HepG2 (cell line): ENCODE results near the gene CLDN9. TPM values are rescaled to one million over a fixed set of nuclear protein-coding genes. Genes with fewer than 3 reads are reported as not detected.

ENCODE experiments used
- AHR ChIP-seq: IDR thresholded peaks from 2 replicates; pipeline ENCODE4 v1.6.1; 2018; ENCODE audit warnings: missing genetic modification reagents, missing compliant biosample characterization
- CHD4 ChIP-seq: fragments of 200-600 bp; sonication (generic); IDR thresholded peaks from 2 replicates; pipeline ENCODE4 v1.7.0; 2017; ENCODE audit warnings: mild to moderate bottlenecking, low read length, borderline replicate concordance
- DNMT1 ChIP-seq: sonication (generic); formaldehyde crosslinking; IDR thresholded peaks from 2 replicates; pipeline ENCODE4 v1.5.1; 2020; ENCODE audit warnings: mild to moderate bottlenecking, missing genetic modification reagents
- EED ChIP-seq: sonication (generic); formaldehyde crosslinking; IDR thresholded peaks from 2 replicates; pipeline ENCODE4 v1.5.0; 2020; ENCODE audit warnings: mild to moderate bottlenecking, missing genetic modification reagents
- ELF1 ChIP-seq: sonication (generic); formaldehyde crosslinking; IDR thresholded peaks from 2 replicates; pipeline ENCODE4 v1.4.0; 2020; ENCODE audit warnings: missing genetic modification reagents
- EP300 ChIP-seq, 3 experiments: sonication (generic) in 1 of 3; formaldehyde crosslinking in 1 of 3; IDR thresholded peaks; 2 replicates each; pipeline versions ENCODE4 v1.5.1 to v1.6.1; 2011 to 2020; ENCODE audit warnings: low read depth in 2 of 3, low read length in 2 of 3, borderline replicate concordance in 1 of 3, improper control_type of control experiment in 1 of 3, mild to moderate bottlenecking in 1 of 3, missing genetic modification reagents in 1 of 3, moderate library complexity in 1 of 3
- FOSL2 ChIP-seq: sonication (generic); formaldehyde crosslinking; IDR thresholded peaks from 2 replicates; pipeline ENCODE4 v1.4.0; 2020; ENCODE audit warnings: missing genetic modification reagents
- HNF4A ChIP-seq: sonication (generic); formaldehyde crosslinking; IDR thresholded peaks from 2 replicates; pipeline ENCODE4 v1.4.0; 2020; ENCODE audit warnings: missing genetic modification reagents
- HNRNPH1 ChIP-seq: fragments of 200-400 bp; formaldehyde crosslinking; optimal IDR thresholded peaks from 2 replicates; pipeline ENCODE3; 2017; ENCODE audit warnings: mild to moderate bottlenecking, low read depth, low read length
- HOXD1 ChIP-seq: sonication (generic); formaldehyde crosslinking; IDR thresholded peaks from 2 replicates; pipeline ENCODE4 v1.5.0; 2020; ENCODE audit warnings: missing genetic modification reagents
- IKZF1 ChIP-seq: fragments of 450-650 bp; IDR thresholded peaks from 2 replicates; pipeline ENCODE4 v1.7.1; 2016
- KLF15 ChIP-seq: sonication (generic); formaldehyde crosslinking; IDR thresholded peaks from 2 replicates; pipeline ENCODE4 v1.8.1; 2023; ENCODE audit warnings: borderline replicate concordance, mild to moderate bottlenecking, inconsistent platforms, missing genetic modification reagents, mixed read lengths
- MYNN ChIP-seq: sonication (generic); formaldehyde crosslinking; IDR thresholded peaks from 2 replicates; pipeline ENCODE4 v1.4.0; 2020; ENCODE audit warnings: mild to moderate bottlenecking, low read depth, missing genetic modification reagents
- NAIF1 ChIP-seq: sonication (generic); formaldehyde crosslinking; IDR thresholded peaks from 2 replicates; pipeline ENCODE4 v1.5.0; 2020; ENCODE audit warnings: mild to moderate bottlenecking, missing genetic modification reagents, borderline replicate concordance
- NR3C1 ChIP-seq: sonication (generic); formaldehyde crosslinking; IDR thresholded peaks from 2 replicates; pipeline ENCODE4 v1.4.0; 2020; ENCODE audit warnings: missing genetic modification reagents
- POLR2A ChIP-seq, 2 experiments: IDR thresholded peaks; 2 replicates each; pipeline ENCODE4 v1.6.1; 2011; ENCODE audit warnings: low read depth in 2 of 2, low read length in 2 of 2, mild to moderate bottlenecking in 1 of 2, moderate library complexity in 1 of 2; ENCODE audit not compliant: insufficient read depth in 1 of 2
- SOX5 ChIP-seq: IDR thresholded peaks from 2 replicates; pipeline ENCODE4 v1.6.1; 2016; ENCODE audit warnings: borderline replicate concordance
- TBX2 ChIP-seq: sonication (generic); formaldehyde crosslinking; IDR thresholded peaks from 2 replicates; pipeline ENCODE4 v1.5.0; 2020; ENCODE audit warnings: missing genetic modification reagents, mild to moderate bottlenecking, borderline replicate concordance
- TGIF2 ChIP-seq: IDR thresholded peaks from 2 replicates; pipeline ENCODE4 v1.6.1; 2016; ENCODE audit warnings: control low read depth, missing compliant biosample characterization
- ZFP36 ChIP-seq: fragments of 150-350 bp; IDR thresholded peaks from 2 replicates; pipeline ENCODE4 v1.6.1; 2018; ENCODE audit warnings: borderline replicate concordance, low read length, low read depth; ENCODE audit not compliant: partially characterized antibody
- ZNF274 ChIP-seq: sonication (generic); formaldehyde crosslinking; IDR thresholded peaks from 2 replicates; pipeline ENCODE4 v1.5.1; 2020; ENCODE audit warnings: mild to moderate bottlenecking, missing genetic modification reagents
- ZNF550 ChIP-seq: sonication (generic); formaldehyde crosslinking; IDR thresholded peaks from 2 replicates; pipeline ENCODE4 v1.4.0; 2020; ENCODE audit warnings: mild to moderate bottlenecking, missing genetic modification reagents, borderline replicate concordance
- ZNF747 ChIP-seq: sonication (generic); formaldehyde crosslinking; IDR thresholded peaks from 2 replicates; pipeline ENCODE4 v1.8.1; 2023; ENCODE audit warnings: missing genetic modification reagents, mild to moderate bottlenecking, borderline replicate concordance
- ZNF879 ChIP-seq: sonication (generic); formaldehyde crosslinking; IDR thresholded peaks from 2 replicates; pipeline ENCODE4 v1.8.1; 2023; ENCODE audit warnings: missing genetic modification reagents
- polyA plus RNA-seq, 8 experiments: library from polyadenylated mRNA; depleted of rRNA in 3 of 8; stranded (reverse) in 7 of 8; unstranded in 1 of 8; fragments of >200 nt; fragmentation: Illumina TruSeq in 4 of 8; extraction: Trizol in 4 of 8; gene quantifications; 2 replicates each; pipeline versions ENCODE4 v1.2.1 to v1.2.3, GENCODE V29; 2011 to 2016; ENCODE audit warnings: low read depth in 4 of 8, missing spikeins in 1 of 8, mixed read lengths in 1 of 8; ENCODE audit not compliant: insufficient read depth in 1 of 8
- total RNA-seq, 5 experiments: library from RNA; depleted of rRNA; stranded (reverse); fragments of >200 nt; fragmentation: Illumina TruSeq; extraction: Trizol; gene quantifications; 2 replicates each; pipeline ENCODE4 v1.2.3, GENCODE V29; 2016; ENCODE audit warnings: low read depth in 1 of 5
- TF ChIP-seq, protein P1 (sequence below): sonication (generic); formaldehyde crosslinking; IDR thresholded peaks from 2 replicates; pipeline ENCODE4 v1.5.0; 2020; ENCODE audit warnings: missing genetic modification reagents
- TF ChIP-seq, protein P2 (sequence below): sonication (generic); formaldehyde crosslinking; IDR thresholded peaks from 2 replicates; pipeline ENCODE4 v1.5.1; 2020; ENCODE audit warnings: mild to moderate bottlenecking, moderate library complexity, missing genetic modification reagents
- TF ChIP-seq, protein P3 (sequence below): sonication (generic); formaldehyde crosslinking; conservative IDR thresholded peaks from 2 replicates; pipeline ENCODE4 v1.8.0; 2022; ENCODE audit warnings: mild to moderate bottlenecking, moderate library complexity, missing genetic modification reagents

CLDN9 gene
- total and polyA plus RNA-seq, 2 of the 13 experiments (the other 11 are each of a cell fraction or from before 2014, with no cell fraction given), result 0.15 to 0.26 TPM

DNA sequence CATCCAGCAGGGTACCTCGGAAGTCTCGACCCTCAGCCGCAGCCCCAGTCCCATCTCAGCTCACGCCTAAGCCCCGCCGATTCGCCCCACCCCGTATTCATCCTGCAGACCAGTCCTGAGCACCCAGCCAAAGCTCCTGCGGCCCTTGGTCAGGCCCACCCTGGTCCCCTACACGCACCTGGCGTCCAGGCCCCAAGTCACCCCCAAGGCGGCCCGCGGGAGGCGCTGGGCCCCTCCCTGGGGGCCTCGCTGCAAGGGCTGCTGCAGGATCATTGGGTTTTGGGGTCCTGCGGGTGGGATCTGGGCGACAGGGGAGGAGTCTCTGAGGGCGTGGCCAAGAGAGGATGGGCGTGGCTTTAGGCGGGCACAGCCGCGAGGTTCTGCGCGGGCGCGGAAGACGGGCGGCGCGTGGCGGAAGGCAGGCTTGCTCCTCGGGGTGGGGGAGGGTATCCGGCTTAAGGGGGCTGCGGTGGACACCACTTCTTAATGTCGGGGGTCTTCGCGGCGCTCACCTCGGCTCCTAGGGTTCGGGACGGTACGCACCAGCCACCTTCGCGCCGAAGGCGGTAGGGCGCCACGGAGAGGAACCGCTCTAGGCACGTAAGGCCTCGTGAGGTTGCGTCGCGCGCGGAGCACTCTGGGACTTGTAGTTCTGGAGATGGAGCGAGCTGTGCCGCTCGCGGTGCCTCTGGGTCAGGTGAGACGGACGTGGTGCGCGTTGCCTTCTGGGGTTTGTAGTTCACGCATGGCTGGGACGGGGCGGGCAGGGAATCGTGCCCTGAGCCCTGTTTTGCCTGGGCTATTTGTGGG, 11.2 kb downstream of the CLDN9 start, which contains the start of the genes HCFC1R1 and THOC6 (continued):
- TF ChIP-seq, protein P1, sequence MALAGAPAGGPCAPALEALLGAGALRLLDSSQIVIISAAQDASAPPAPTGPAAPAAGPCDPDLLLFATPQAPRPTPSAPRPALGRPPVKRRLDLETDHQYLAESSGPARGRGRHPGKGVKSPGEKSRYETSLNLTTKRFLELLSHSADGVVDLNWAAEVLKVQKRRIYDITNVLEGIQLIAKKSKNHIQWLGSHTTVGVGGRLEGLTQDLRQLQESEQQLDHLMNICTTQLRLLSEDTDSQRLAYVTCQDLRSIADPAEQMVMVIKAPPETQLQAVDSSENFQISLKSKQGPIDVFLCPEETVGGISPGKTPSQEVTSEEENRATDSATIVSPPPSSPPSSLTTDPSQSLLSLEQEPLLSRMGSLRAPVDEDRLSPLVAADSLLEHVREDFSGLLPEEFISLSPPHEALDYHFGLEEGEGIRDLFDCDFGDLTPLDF, result peak; percentile 71
- TF ChIP-seq POLR2A (IDR thresholded peaks at IDR 0.05; ENCODE audit: insufficient read depth in 1 of 2, low read depth in 2 of 2, low read length in 2 of 2) (peak; percentile 81 to 93), IKZF1 (no peak), NR3C1 (no peak), HNF4A (CRISPR knock-in tag) (no peak), HNRNPH1 (peak; percentile 0), TBX2 (peak; percentile 68; the same call in 1 of the 2 replicates), NAIF1 (CRISPR knock-in tag) (peak; percentile 68; the same call in 1 of the 2 replicates), HOXD1 (0 out of 2 replicates have a peak, but pooled peaks have one; percentile 34), ZNF879 (peak; percentile 71; the same call in 1 of the 2 replicates), ZNF274 (CRISPR knock-in tag) (peak; percentile 82), FOSL2 (CRISPR knock-in tag) (peak; percentile 68), CHD4 (no peak), TGIF2 (no peak), KLF15 (CRISPR knock-in tag) (no peak), AHR (CRISPR knock-in tag) (no peak), ZFP36 (no peak), DNMT1 (CRISPR knock-in tag) (no peak), EED (CRISPR knock-in tag) (no peak; the same call in 1 of the 2 replicates), ZNF550 (CRISPR knock-in tag) (no peak), MYNN (CRISPR knock-in tag) (no peak), EP300 (IDR thresholded peaks at IDR 0.05; ENCODE audit: low read depth in 2 of 2, low read length in 2 of 2) (no peak), EP300 (CRISPR knock-in tag; IDR thresholded peaks at IDR 0.05; ENCODE audit: borderline replicate concordance) (no peak; the same call in 1 of the 2 replicates), ELF1 (CRISPR knock-in tag) (peak; percentile 83), ZNF747 (CRISPR knock-in tag) (0 out of 2 replicates have a peak, but pooled peaks have one; percentile 52), SOX5 (CRISPR knock-in tag) (peak; percentile 44; the same call in 1 of the 2 replicates)
- TF ChIP-seq, protein P2, sequence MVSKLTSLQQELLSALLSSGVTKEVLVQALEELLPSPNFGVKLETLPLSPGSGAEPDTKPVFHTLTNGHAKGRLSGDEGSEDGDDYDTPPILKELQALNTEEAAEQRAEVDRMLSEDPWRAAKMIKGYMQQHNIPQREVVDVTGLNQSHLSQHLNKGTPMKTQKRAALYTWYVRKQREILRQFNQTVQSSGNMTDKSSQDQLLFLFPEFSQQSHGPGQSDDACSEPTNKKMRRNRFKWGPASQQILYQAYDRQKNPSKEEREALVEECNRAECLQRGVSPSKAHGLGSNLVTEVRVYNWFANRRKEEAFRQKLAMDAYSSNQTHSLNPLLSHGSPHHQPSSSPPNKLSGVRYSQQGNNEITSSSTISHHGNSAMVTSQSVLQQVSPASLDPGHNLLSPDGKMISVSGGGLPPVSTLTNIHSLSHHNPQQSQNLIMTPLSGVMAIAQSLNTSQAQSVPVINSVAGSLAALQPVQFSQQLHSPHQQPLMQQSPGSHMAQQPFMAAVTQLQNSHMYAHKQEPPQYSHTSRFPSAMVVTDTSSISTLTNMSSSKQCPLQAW (CRISPR knock-in tag), result peak; percentile 86
- TF ChIP-seq, protein P3, sequence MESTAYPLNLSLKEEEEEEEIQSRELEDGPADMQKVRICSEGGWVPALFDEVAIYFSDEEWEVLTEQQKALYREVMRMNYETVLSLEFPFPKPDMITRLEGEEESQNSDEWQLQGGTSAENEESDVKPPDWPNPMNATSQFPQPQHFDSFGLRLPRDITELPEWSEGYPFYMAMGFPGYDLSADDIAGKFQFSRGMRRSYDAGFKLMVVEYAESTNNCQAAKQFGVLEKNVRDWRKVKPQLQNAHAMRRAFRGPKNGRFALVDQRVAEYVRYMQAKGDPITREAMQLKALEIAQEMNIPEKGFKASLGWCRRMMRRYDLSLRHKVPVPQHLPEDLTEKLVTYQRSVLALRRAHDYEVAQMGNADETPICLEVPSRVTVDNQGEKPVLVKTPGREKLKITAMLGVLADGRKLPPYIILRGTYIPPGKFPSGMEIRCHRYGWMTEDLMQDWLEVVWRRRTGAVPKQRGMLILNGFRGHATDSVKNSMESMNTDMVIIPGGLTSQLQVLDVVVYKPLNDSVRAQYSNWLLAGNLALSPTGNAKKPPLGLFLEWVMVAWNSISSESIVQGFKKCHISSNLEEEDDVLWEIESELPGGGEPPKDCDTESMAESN (CRISPR knock-in tag), result peak; percentile 49; the same call in 1 of the 2 replicates
